ENCODE data around the gene ABCB11.
"Not testable (repeated sequence)": the region's sequence is repeated elsewhere in the genome, so short reads cannot be mapped to it uniquely, and the experiment has no call there.

The ABCB11 gene

GRCh38 chr2:169041594-169041993 is 10.5 kb upstream of the ABCB11 start:
- no peak for DNase-seq

DNA sequence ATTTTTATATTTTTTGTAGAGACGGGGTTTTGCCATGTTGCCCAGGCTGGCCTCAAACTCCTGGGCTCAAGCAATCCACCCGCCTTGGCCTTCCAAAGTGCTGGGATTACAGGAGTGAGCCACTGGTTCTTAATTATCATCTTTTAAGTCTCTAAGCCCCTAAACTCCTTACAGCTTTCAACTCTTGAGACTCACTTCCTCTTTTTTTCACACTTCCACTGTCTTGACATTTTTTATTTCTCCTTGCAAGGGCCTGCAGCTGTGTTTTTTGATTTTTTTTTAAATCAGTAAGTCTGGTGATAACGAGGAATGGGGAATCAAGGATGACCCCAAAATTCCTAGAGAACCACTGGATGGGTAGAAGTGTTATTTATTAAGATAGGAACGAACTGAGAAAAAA is 8.6 kb upstream of the ABCB11 start:
- DNase-seq = no peak

DNA sequence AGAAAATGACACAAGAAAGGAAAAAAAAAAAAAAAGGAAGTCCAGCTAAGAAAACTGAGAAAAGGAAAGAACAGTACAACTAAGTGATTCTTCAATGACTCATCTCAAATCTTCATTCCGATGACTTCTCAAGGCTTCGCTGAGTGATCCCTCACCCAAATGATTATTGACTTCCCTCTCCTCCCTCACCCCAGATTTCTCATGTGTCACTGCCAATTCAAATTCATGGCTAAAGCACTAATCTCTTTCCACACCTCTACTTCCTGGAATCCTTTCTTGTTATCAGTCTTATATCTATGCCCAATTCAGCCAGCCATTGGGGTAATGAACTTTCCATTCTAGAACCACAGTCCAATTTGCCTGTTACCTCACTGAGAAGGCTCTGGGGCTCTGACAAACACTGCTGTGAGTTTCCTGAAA is 7.2 kb upstream of the ABCB11 start:
- DNase-seq = no peak

- DNase-seq = no peak
Measured at GRCh38 chr2:169036736-169037440, 5.8 kb upstream of the ABCB11 start.

DNA sequence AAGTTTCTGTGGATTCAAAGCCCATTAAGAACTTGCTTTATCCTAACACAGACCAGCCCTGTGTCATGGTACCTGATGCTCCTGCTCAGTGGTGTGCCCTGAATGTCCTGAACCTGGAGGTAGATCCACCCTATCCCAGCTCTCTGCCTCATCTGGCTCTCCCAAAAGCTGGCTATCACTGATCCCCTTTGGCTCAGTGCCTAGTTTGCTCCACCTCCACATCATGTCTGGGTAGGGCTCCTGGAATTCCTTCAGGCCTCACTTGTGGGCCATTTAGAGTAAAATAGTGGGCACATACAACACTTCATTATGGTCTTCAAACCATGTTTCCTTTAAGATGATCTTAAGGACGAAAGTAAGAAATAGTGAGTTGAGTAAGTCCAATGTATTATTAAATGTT is 4.8 kb upstream of the ABCB11 start:
- no peak for DNase-seq

- DNase-seq = no peak
Measured at GRCh38 chr2:169034984-169035544, 3.9 kb upstream of the ABCB11 start.

DNA sequence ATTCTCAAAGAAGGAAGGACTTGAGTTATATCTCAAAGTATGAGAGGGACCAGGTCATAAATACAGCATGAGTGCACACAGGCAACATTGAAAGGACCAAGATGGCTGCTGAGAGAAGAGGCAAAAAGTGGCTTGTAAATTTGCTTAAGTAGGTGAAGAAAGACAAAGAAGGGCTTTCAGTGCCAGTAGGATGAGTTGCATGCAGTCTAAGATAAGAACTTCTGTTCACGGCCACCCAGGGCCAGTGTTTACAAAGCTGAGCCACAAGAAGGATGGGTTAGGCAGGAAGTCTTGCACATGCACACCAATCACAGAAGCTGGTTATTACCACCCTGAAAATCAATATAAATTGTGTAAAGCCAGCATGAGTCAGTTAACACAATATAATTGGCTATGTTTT is 3.1 kb upstream of the ABCB11 start:
- no peak for DNase-seq

GRCh38 chr2:169029341-169029740 is 1.8 kb downstream of the ABCB11 start:
- DNase-seq = no peak

DNA sequence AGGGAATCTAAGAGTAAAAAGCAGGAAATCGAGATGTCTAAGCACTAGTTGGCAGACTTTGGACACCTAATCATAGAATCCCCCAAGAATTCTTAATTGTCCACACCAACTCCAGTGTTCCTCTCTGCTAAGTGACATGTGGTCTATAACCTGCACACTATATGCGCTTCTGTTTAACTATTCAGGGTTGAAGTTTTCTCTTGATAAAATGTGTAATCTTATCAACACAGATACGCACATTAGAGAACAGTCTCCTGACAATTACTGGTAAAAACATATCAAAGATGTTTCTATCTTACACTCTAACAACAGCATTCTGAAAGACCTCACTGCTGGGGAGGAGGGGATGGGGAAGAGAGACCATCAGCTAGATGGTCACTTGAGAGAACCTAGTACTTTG is 3.9 kb downstream of the ABCB11 start:
- DNase-seq = no peak

- DNase-seq = no peak
Measured at GRCh38 chr2:169026056-169026455, 5.1 kb downstream of the ABCB11 start.

- DNase-seq = no peak
Measured at GRCh38 chr2:169023161-169023560, 8.0 kb downstream of the ABCB11 start.

- no peak for DNase-seq
Measured at GRCh38 chr2:169018390-169018789, 12.7 kb downstream of the ABCB11 start.

GRCh38 chr2:169015943-169016342 is 15.2 kb downstream of the ABCB11 start:
- no peak for DNase-seq

DNA sequence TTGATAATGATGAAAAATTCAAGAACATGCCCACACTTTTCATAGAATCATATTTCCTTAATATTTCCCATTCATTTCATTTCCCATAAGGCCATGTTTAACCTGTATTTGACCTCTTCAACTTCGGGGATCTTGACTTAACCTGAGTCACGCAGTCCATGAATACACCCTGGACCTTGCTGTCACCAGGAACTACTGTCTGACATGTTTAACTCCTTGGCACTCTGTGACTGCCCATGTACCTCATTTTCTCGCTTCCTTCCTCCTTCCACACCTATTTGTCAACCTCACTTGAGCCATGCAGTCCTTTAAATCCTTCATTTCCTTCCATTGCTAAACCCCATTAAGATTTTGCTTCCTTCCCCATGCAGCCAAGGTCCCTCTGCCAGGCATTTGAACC is 16.3 kb downstream of the ABCB11 start:
- DNase-seq = no peak

GRCh38 chr2:169013628-169014026 is 17.5 kb downstream of the ABCB11 start:
- no peak for DNase-seq

DNA sequence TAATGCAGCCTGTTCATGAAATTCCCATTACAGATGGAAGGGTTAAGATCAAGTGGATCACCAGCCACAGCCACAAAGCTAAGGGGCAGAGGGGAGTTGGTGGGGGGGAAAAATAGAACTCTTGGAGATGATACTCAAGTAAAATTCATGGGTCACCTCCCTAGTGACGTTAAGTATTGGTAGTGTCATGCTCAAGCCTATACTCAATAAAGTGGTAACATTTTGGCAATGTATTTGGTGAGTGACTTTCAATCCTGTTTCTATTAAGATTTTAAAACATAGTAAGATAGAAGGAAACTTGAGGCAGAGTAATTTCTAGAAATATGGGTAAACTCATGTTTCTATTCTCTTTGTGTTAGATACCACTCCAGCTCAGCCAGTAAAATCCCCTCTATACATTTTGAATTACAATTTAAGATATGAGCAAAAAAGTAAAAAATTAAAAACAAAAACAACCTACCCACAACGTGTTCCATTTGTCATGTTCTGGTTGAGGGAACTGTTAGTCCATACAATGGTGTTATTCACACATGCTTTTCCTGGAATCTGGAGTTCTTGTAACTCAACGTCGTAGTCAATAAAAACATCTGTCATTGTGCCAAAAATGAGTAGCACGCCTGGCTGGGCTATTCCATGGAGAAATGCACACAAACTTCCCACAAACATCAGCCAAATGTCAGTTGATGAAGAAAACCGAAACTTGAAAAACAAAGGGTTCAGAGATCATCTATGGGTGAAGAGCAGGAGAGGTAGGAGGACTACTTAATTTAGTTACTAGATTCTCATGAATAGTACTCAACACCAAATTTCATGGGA is 18.1 kb downstream of the ABCB11 start:
- no peak for DNase-seq

DNA sequence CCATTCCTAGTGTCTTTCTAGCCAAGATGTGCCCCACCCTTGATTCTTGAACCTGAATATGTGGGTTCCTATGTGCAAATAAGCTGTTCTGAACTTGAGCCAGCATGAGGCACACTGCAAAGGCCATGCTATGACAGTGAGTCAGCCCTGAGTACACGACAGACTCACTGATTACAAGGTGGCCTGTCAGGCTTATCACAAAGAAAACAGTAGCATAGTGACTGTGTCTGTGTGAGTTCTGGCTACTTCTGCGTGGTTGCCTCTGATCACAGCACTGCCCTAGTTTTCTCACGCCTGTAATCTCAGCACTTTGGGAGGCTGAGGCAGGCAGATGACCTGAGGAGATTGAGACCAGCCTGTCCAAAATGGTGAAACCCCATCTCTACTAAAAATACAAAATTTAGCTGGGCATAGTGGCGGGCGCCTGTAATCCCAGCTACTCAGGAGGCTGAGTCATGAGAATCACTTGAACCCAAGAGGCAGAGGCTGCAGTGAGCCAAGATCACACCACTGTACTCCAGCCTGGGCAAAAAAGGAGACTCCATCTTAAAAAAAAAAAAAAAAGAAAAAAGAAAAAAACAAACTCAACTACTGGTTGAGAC is 18.8 kb downstream of the ABCB11 start:
- not testable (repeated sequence) for DNase-seq

- DNase-seq = no peak
Measured at GRCh38 chr2:169011698-169012097, 19.4 kb downstream of the ABCB11 start.

DNA sequence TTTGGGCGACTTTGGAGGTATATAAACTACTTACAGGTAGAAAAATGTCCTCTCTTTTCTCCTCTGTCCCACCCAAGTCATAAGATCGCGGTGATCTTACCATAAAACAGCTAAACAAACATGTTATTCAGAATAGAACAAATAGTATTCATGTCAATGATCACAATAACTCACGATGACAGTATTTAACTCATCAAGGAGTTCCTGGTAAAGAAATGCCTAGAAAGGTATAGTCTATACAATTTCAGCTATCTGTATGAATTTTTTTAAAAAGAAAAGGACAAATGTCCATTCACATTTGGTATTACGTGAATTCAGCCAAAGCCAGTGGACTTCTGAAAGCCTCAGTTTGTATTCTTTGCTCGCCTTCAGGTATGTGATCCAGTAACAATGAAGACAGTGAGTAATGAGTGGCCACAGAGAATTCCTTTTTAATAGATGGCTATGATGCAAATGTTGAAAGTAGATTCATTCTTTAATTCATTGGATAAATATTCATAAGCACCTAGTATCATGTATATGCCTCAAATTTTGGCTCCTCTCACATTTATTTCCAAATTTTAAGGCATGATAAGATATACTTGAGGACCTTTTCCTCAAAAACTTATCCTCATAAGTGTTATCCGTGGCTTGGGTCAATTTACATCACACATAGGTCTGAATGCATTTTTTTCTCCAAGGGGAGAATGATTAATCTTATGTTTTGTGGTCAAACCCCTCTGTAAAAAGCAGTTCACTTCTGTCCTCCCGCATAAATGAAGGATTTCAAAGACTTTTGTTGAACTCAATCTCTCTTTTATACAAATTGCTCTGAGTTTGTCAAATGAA is 20.3 kb downstream of the ABCB11 start:
- no peak for DNase-seq

DNA sequence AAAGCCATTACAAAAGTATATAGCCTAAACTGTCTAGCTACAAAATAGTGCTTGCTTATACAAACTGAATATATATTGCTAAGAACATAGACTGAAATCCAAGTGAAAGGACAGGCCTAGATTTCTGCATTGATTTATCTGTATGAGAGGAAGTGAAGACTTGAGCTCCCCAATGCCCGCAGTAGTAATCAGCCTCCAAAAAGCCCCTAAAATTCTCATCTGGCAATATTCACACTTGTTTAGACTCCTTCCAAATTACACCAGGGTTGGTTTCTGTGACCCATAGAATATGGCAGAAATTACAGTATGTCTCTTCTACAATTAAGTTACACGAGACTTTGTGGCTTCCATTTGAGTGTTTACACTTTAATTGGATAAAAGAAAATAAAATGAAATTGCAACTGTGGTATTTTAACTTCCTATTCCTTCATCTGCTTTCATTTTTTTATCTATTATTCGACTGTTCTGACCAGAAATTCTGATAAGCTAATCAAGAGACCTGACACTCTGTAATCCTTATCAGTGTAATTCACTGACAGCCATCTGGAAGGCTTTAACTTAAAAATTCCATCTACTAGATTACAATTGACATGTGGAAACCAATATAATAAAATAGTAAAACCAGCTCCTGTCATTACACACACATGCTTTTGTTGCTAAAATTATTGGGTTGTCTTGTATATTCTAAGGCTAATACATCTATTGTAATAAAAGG is 21.1 kb downstream of the ABCB11 start:
- no peak for DNase-seq

DNA sequence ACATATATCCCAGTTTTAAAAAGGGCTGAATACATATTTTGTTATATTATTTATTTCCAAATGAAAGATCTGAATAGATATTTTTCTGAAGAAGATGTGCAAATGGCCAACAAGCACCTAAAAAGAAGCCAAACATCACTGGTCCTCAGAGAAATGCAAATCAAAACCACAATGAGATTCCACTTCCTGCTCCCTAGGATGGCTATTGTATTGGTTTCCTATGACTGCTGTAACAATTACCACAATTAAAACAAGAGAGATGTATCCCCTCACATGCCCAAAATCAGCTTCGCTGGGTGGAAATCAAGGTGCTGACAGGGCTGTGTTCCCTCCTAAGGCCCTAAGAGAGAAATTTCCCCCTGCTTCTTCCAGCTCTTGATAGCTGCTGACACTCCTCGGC is 23.2 kb downstream of the ABCB11 start:
- DNase-seq = no peak

DNA sequence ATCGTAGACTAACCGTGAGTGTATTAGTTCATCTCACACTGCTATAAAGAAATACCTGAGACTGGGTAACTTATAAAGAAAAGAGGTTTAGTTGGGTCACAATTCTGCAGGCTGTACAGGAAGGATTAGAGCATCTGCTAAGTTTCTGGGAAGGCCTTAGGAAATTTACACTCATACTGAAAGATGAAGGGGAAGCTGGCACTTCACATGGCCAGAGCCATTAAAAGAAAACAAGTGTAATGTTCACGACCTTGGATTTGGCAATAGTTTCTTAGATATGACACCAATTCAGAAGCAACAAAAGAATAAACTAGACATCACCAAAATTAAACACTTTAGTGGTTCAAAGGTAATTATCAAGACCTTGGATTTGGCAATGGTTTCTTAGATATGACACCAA is 23.8 kb downstream of the ABCB11 start:
- no peak for DNase-seq
